ENCODE results near the gene AHRR. TPM values are rescaled to one million over a fixed set of nuclear protein-coding genes. Genes with fewer than 3 reads are reported as not detected.

Gene AHRR
- total RNA-seq, 1 donor from 2014 or later = 8.4 TPM

- Histone ChIP-seq H3K27ac (no peak overlapping the region), H3K9me3 (no peaks in the 10 kb centered on the region), H3K4me3 (no peak overlapping the region), H3K4me1 (no peaks in the 10 kb centered on the region), H3K36me3 (peaks cover 85% of the 10 kb centered on the region), H3K27me3 (ENCODE audit: low read depth) (no peaks in the 10 kb centered on the region)
- intact Hi-C loops (cut with DNase I) = no loop called here
- no peak for DNase-seq
- ATAC-seq = no peak
- no peak for TF ChIP-seq CTCF (IDR thresholded peaks at IDR 0.05)
Measured at GRCh38 chr5:463301-463700, 141.8 kb downstream of the AHRR start.

GRCh38 chr5:463952-464351 lies 142.4 kb downstream of the AHRR start:
- Histone ChIP-seq H3K9me3 (no peaks in the 10 kb centered on the region), H3K4me1 (no peaks in the 10 kb centered on the region), H3K4me3 (no peak overlapping the region), H3K27me3 (ENCODE audit: low read depth) (no peaks in the 10 kb centered on the region), H3K36me3 (peaks cover 78% of the 10 kb centered on the region), H3K27ac (no peak overlapping the region)
- no peak for TF ChIP-seq CTCF (IDR thresholded peaks at IDR 0.05)
- intact Hi-C loops (cut with DNase I) = no loop called here
- peak; percentile 62 for DNase-seq
- ATAC-seq = peak; percentile 42 to 54

GRCh38 chr5:464446-464842 lies 142.9 kb downstream of the AHRR start:
- no peak overlapping the region for H3K4me3 ChIP-seq
- H3K27me3 ChIP-seq (ENCODE audit: low read depth) = no peaks in the 10 kb centered on the region
- H3K36me3 ChIP-seq = peaks cover 73% of the 10 kb centered on the region
- DNase-seq (no peak), ATAC-seq (no peak)
- no peak overlapping the region for H3K27ac ChIP-seq
- no peaks in the 10 kb centered on the region for H3K4me1 ChIP-seq
- intact Hi-C loops (cut with DNase I) = no loop called here
- TF ChIP-seq CTCF (IDR thresholded peaks at IDR 0.05) = no peak
- no peaks in the 10 kb centered on the region for H3K9me3 ChIP-seq

GRCh38 chr5:464843-465590 lies 143.5 kb downstream of the AHRR start:
- H3K27ac ChIP-seq = no peak overlapping the region
- ATAC-seq (peak in 1 of 2 donors; percentile 29), DNase-seq (no peak)
- no peak for TF ChIP-seq CTCF (IDR thresholded peaks at IDR 0.05)
- intact Hi-C loops (cut with DNase I) = no loop called here
- H3K4me1 ChIP-seq = no peaks in the 10 kb centered on the region
- H3K9me3 ChIP-seq = no peaks in the 10 kb centered on the region
- H3K4me3 ChIP-seq = no peak overlapping the region
- H3K27me3 ChIP-seq (ENCODE audit: low read depth) = no peaks in the 10 kb centered on the region
- H3K36me3 ChIP-seq = peaks cover 71% of the 10 kb centered on the region

- Histone ChIP-seq H3K4me3 (no peak overlapping the region), H3K27me3 (ENCODE audit: low read depth) (no peaks in the 10 kb centered on the region), H3K9me3 (no peaks in the 10 kb centered on the region), H3K27ac (no peak overlapping the region), H3K4me1 (peaks cover 2% of the 10 kb centered on the region), H3K36me3 (peaks cover 66% of the 10 kb centered on the region)
- intact Hi-C loops (cut with DNase I) = no loop called here
- DNase-seq (no peak), ATAC-seq (no peak)
- no peak for TF ChIP-seq CTCF (IDR thresholded peaks at IDR 0.05)
Measured at GRCh38 chr5:465591-466403, 144.3 kb downstream of the AHRR start.

Measured in lower lobe of right lung (tissue), 2 donors.